Nephron (organoid): ENCODE measurements around the gene LINGO3.

Experiments
- H3K27ac Mint-ChIP-seq, 3 experiments: 2 replicates each; pipeline ENCODE4 v1.8.0; 2020; ENCODE audit warnings: mixed read lengths in 3 of 3, mild to moderate bottlenecking in 2 of 3, moderate library complexity in 1 of 3
- H3K27me3 Mint-ChIP-seq: 2 replicates; pipeline ENCODE4 v1.8.0; 2021; ENCODE audit warnings: low read depth, mild to moderate bottlenecking, moderate library complexity, mixed read lengths
- H3K36me3 Mint-ChIP-seq: 2 replicates; pipeline ENCODE4 v1.8.0; 2020; ENCODE audit warnings: low read depth, mixed read lengths
- H3K4me1 Mint-ChIP-seq: 2 replicates; pipeline ENCODE4 v1.8.0; 2020; ENCODE audit warnings: mixed read lengths
- H3K4me3 Mint-ChIP-seq, 3 experiments: 2 replicates each; pipeline ENCODE4 v1.8.0; 2020; ENCODE audit warnings: mild to moderate bottlenecking in 3 of 3, mixed read lengths in 3 of 3, moderate library complexity in 2 of 3
- H3K9me3 Mint-ChIP-seq: 2 replicates; pipeline ENCODE4 v1.8.0; 2020; ENCODE audit warnings: mixed read lengths
- CTCF ChIP-seq, 3 experiments: fragments of 200-600 bp; sonication (generic); IDR thresholded peaks; one replicate each; pipeline ENCODE4 v1.5.0; 2021; ENCODE audit warnings: antibody characterized with exemption in 3 of 3; ENCODE audit not compliant: unreplicated experiment in 3 of 3

The LINGO3 gene

GRCh38 chr19:2333807-2334211 lies 25.9 kb upstream of the LINGO3 start:
- H3K9me3 Mint-ChIP-seq, result no peaks in the 10 kb centered on the region
- H3K36me3 Mint-ChIP-seq, result no peaks in the 10 kb centered on the region
- no peaks in the 10 kb centered on the region for H3K27me3 Mint-ChIP-seq
- peak overlapping the region; percentile 43 to 59 (median 44) for H3K4me3 Mint-ChIP-seq
- H3K27ac Mint-ChIP-seq, result peak overlapping the region; percentile 53 to 94 (median 85)
- H3K4me1 Mint-ChIP-seq, result peaks cover 61% of the 10 kb centered on the region
- no peak for TF ChIP-seq CTCF (IDR thresholded peaks at IDR 0.05; ENCODE audit: unreplicated experiment in 3 of 3)

- Mint-ChIP-seq H3K9me3 (no peaks in the 10 kb centered on the region), H3K36me3 (no peaks in the 10 kb centered on the region), H3K4me1 (peaks cover 65% of the 10 kb centered on the region), H3K27me3 (no peaks in the 10 kb centered on the region), H3K4me3 (peak overlapping the region; percentile 44 to 59 (median 53)), H3K27ac (peak overlapping the region; percentile 53 to 94 (median 85))
- TF ChIP-seq CTCF (IDR thresholded peaks at IDR 0.05; ENCODE audit: unreplicated experiment in 3 of 3), result no peak
Measured at GRCh38 chr19:2333027-2333806, 25.3 kb upstream of the LINGO3 start.

GRCh38 chr19:2332341-2333026 lies 24.5 kb upstream of the LINGO3 start:
- Mint-ChIP-seq H3K4me3 (peak overlapping the region in 2 of 3 experiments; percentile 13 to 58), H3K27ac (no peak overlapping the region), H3K4me1 (peaks cover 66% of the 10 kb centered on the region), H3K36me3 (no peaks in the 10 kb centered on the region), H3K9me3 (no peaks in the 10 kb centered on the region), H3K27me3 (peaks cover 3% of the 10 kb centered on the region)
- TF ChIP-seq CTCF (IDR thresholded peaks at IDR 0.05; ENCODE audit: unreplicated experiment in 3 of 3), result no peak

DNA sequence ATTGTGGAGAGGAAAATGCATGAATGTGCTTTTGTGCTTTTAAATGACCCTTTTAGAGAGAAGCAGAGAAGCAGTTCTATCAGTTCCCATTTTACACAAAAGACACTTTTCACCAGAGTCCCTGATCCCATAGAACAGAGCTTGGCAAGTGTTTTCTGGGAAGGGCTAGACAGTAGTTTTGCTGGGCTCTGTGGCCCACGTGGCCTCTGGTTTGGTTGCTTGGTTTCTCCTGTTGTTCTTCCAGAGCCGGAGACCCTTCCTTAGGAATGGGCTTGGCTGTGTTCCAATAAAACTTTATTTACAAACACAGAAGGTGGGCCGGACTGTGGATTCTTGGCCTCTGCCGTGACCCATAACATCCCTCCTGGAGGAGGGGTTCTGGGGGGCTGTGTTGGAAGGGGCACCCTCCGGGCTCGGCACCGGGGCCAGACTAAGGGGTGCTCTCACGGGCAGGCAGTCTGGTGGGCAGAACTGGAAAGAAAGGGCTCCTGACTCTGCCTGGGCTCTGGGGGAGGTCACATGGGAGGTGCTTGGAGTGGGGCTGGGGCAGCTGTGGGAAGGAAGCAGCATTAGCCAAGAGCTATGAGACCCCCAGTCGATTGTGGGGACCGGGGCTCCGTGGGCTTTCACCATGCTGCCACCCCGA lies 23.8 kb upstream of the LINGO3 start:
- H3K4me3 Mint-ChIP-seq, result peak overlapping the region; percentile 80 to 99 (median 96)

DNA sequence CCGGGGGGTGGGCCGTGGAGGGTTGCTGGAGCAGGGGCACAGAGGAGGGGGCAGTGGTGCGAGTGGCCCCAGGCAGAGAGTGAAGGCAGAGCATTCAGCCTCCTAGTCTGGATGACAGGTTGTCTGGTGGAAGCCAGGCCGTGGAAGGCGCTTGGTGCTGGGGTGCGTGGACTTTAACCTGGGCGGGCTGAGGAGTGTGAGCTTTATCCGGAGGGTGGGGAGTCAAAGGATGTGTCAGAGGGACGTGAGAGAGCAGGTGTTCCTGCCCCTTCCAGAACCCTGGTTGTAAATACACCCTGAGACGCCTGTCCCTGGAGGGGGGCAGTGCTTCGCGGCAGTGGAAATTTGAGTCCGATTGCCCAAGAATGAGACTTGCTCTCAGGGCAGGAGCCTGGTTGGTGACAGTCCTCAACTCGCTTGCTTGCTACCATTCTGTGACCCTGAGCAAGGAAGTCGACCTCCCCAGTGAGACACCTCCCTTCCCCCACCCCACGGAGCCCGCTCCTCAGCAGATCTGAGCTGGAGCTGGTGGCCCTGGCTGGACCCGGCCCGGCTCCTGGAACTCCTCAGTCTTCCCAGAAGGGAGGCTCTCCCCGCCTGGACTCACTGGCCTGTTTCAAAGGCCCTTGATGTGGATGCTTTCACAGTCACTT lies 22.8 kb upstream of the LINGO3 start:
- Mint-ChIP-seq H3K4me1 (peaks cover 61% of the 10 kb centered on the region), H3K4me3 (peak overlapping the region; percentile 80 to 99 (median 96)), H3K9me3 (no peaks in the 10 kb centered on the region), H3K27me3 (peaks cover 3% of the 10 kb centered on the region), H3K36me3 (peaks cover 4% of the 10 kb centered on the region), H3K27ac (peak overlapping the region; percentile 83 to 91 (median 88))
- no peak for TF ChIP-seq CTCF (IDR thresholded peaks at IDR 0.05; ENCODE audit: unreplicated experiment in 3 of 3)

More for the DNA sequence above, 23.8 kb upstream of the LINGO3 start:
- no peaks in the 10 kb centered on the region for H3K36me3 Mint-ChIP-seq
- H3K27me3 Mint-ChIP-seq, result peaks cover 3% of the 10 kb centered on the region
- H3K27ac Mint-ChIP-seq, result peak overlapping the region; percentile 83 to 91 (median 88)
- no peak for TF ChIP-seq CTCF (IDR thresholded peaks at IDR 0.05; ENCODE audit: unreplicated experiment in 3 of 3)
- peaks cover 65% of the 10 kb centered on the region for H3K4me1 Mint-ChIP-seq
- H3K9me3 Mint-ChIP-seq, result no peaks in the 10 kb centered on the region
